A549 (cell line): Measurements from ENCODE around the gene IMPG1. TPM values are rescaled to one million over a fixed set of nuclear protein-coding genes. Genes with fewer than 3 reads are reported as not detected.

Experiments used
- ATAC-seq, 2 experiments: fragments of 200-7000 bp in 1 of 2; fragments of >200 bp in 1 of 2; cut with Nextera tagmentation in 1 of 2; cut with Tn5 transposase in 1 of 2; 3 replicates each; pipeline versions ENCODE4 v1.8.0 to v1.9.1; 2018 to 2020; ENCODE audit warnings: mild to moderate bottlenecking in 1 of 2, moderate library complexity in 1 of 2
- CTCF ChIA-PET: fragments of 300-600 bp; sonication (Branson Sonifier 250); formaldehyde crosslinking; extraction: SDS; loops from one replicate; lab custom pipeline; 2021; ENCODE audit warnings: antibody characterized with exemption, inconsistent platforms; lab: Yijun Ruan, JAX
- POLR2A ChIA-PET: fragments of 350-600 bp; formaldehyde crosslinking; extraction: SDS; loops from one replicate; lab custom pipeline; 2021; ENCODE audit warnings: antibody characterized with exemption, inconsistent platforms; lab: Yijun Ruan, JAX
- DNase-seq, 2 experiments: peaks; one replicate each; pipeline versions ENCODE4 v3.0.0 to v3.0.0-alpha.2; 2011 to 2016; ENCODE audit warnings: low read depth in 1 of 2, low spot score in 1 of 2
- FAIRE-seq: peaks from 2 replicates; lab custom pipeline; 2011; peaks lifted over from hg19 to GRCh38; lab: Jason Lieb, UNC
- H3K27ac ChIP-seq, 2 experiments: fragments of >200 bp; sonication (Bioruptor Twin); formaldehyde crosslinking; 3 replicates each; pipeline ENCODE4 v1.5.1; 2016 to 2017
- H3K4me1 ChIP-seq: fragments of >200 bp; sonication (Bioruptor Twin); formaldehyde crosslinking; 3 replicates; pipeline ENCODE4 v1.6.1; 2016
- H3K4me2 ChIP-seq: fragments of >200 bp; sonication (Bioruptor Twin); formaldehyde crosslinking; 3 replicates; pipeline ENCODE4 v1.6.1; 2016
- H3K4me3 ChIP-seq: fragments of >200 bp; sonication (Bioruptor Twin); formaldehyde crosslinking; 3 replicates; pipeline ENCODE4 v1.5.1; 2016
- H3K9me3 ChIP-seq: fragments of >200 bp; sonication (Bioruptor Twin); formaldehyde crosslinking; 3 replicates; pipeline ENCODE4 v1.6.1; 2016
- ATOH8 ChIP-seq: fragments of 250-450 bp; sonication (Bioruptor Pico); IDR thresholded peaks from 2 replicates; pipeline ENCODE4 v1.5.0; 2020; ENCODE audit warnings: low read depth, mild to moderate bottlenecking, moderate library complexity
- BHLHE40 ChIP-seq: IDR thresholded peaks from 2 replicates; pipeline ENCODE4 v1.6.1; 2012; ENCODE audit warnings: low read depth, low read length, inconsistent platforms
- CBX8 ChIP-seq: fragments of 200-600 bp; sonication (generic); IDR thresholded peaks from 2 replicates; pipeline ENCODE4 v1.6.1; 2016
- CEBPB ChIP-seq, 2 experiments: fragments of >200 bp in 1 of 2; sonication (Bioruptor Twin) in 1 of 2; formaldehyde crosslinking in 1 of 2; IDR thresholded peaks; 2 replicates each; pipeline ENCODE4 v1.6.1; 2012 to 2016
- CTCF ChIP-seq: fragments of >200 bp; sonication (Bioruptor Twin); formaldehyde crosslinking; IDR thresholded peaks from 3 replicates; pipeline ENCODE4 v1.5.1; 2016
- E2F6 ChIP-seq: IDR thresholded peaks from 2 replicates; pipeline ENCODE4 v1.6.1; 2012; ENCODE audit warnings: low read depth, borderline replicate concordance
- EHF ChIP-seq: fragments of 250-450 bp; sonication (Bioruptor Pico); IDR thresholded peaks from 2 replicates; pipeline ENCODE4 v1.5.0; 2020; ENCODE audit warnings: mild to moderate bottlenecking
- EHMT2 ChIP-seq: fragments of 200-600 bp; sonication (generic); IDR thresholded peaks from 2 replicates; pipeline ENCODE4 v1.6.1; 2016; ENCODE audit warnings: antibody characterized with exemption, low read depth, mild to moderate bottlenecking, moderate library complexity
- FOSB ChIP-seq: fragments of 250-450 bp; sonication (Bioruptor Pico); IDR thresholded peaks from 2 replicates; pipeline ENCODE4 v1.5.0; 2020; ENCODE audit warnings: mild to moderate bottlenecking, moderate library complexity
- GATA3 ChIP-seq: IDR thresholded peaks from 2 replicates; pipeline ENCODE4 v1.6.1; 2012; ENCODE audit warnings: borderline replicate concordance
- HEYL ChIP-seq: fragments of 250-450 bp; sonication (Bioruptor Pico); IDR thresholded peaks from 2 replicates; pipeline ENCODE4 v1.8.0; 2021; ENCODE audit warnings: mild to moderate bottlenecking, moderate library complexity
- HMGXB4 ChIP-seq: fragments of 250-450 bp; sonication (Bioruptor Pico); IDR thresholded peaks from 2 replicates; pipeline ENCODE4 v1.5.0; 2021; ENCODE audit warnings: mild to moderate bottlenecking, moderate library complexity, borderline replicate concordance
- HOXB5 ChIP-seq: fragments of 250-450 bp; sonication (Bioruptor Pico); IDR thresholded peaks from 2 replicates; pipeline ENCODE4 v1.5.0; 2020; ENCODE audit warnings: mild to moderate bottlenecking, moderate library complexity
- MAFK ChIP-seq: fragments of 450-650 bp; IDR thresholded peaks from 2 replicates; pipeline ENCODE4 v1.6.1; 2014; ENCODE audit not compliant: partially characterized antibody
- MAX ChIP-seq: IDR thresholded peaks from 2 replicates; pipeline ENCODE4 v1.6.1; 2012
- NPAS2 ChIP-seq: fragments of 250-450 bp; sonication (Bioruptor Pico); IDR thresholded peaks from 2 replicates; pipeline ENCODE4 v1.8.0; 2022; ENCODE audit warnings: mild to moderate bottlenecking, moderate library complexity, borderline replicate concordance
- PHF8 ChIP-seq: fragments of 200-600 bp; sonication (generic); IDR thresholded peaks from 2 replicates; pipeline ENCODE4 v1.6.1; 2016; ENCODE audit warnings: low read depth, mild to moderate bottlenecking, antibody characterized with exemption, moderate library complexity, borderline replicate concordance
- REST ChIP-seq: fragments of 200-600 bp; sonication (generic); IDR thresholded peaks from 2 replicates; pipeline ENCODE4 v1.6.1; 2016; ENCODE audit warnings: antibody characterized with exemption, mild to moderate bottlenecking, moderate library complexity
- RNF2 ChIP-seq: fragments of 200-600 bp; sonication (generic); IDR thresholded peaks from 2 replicates; pipeline ENCODE4 v1.6.1; 2016; ENCODE audit warnings: low read depth, mild to moderate bottlenecking, antibody characterized with exemption, moderate library complexity, borderline replicate concordance
- SMC3 ChIP-seq: fragments of >200 bp; sonication (Bioruptor Twin); formaldehyde crosslinking; IDR thresholded peaks from 3 replicates; pipeline ENCODE4 v1.6.1; 2018; ENCODE audit warnings: inconsistent platforms
- SREBF2 ChIP-seq: fragments of 450-650 bp; IDR thresholded peaks from 2 replicates; pipeline ENCODE4 v1.6.1; 2014; ENCODE audit warnings: mild to moderate bottlenecking, moderate library complexity
- TFCP2L1 ChIP-seq: fragments of 250-450 bp; sonication (Bioruptor Pico); IDR thresholded peaks from 2 replicates; pipeline ENCODE4 v1.5.0; 2021; ENCODE audit warnings: mild to moderate bottlenecking
- USF2 ChIP-seq: fragments of 450-650 bp; IDR thresholded peaks from 2 replicates; pipeline ENCODE4 v1.6.1; 2014; ENCODE audit warnings: antibody characterized with exemption
- ZSCAN20 ChIP-seq: fragments of 250-450 bp; sonication (Bioruptor Pico); IDR thresholded peaks from 2 replicates; pipeline ENCODE4 v1.8.0; 2022; ENCODE audit warnings: mild to moderate bottlenecking, moderate library complexity
- WGBS: methylation state at CpG from one replicate; pipeline ENCODE4 v1.1.6; 2017; ENCODE audit errors: missing lambda C conversion rate; 5-methylcytosine and 5-hydroxymethylcytosine counted together
- polyA plus RNA-seq, 4 experiments: library from polyadenylated mRNA; depleted of rRNA in 3 of 4; stranded (reverse); fragments of >200 nt; fragmentation: RNase III in 1 of 4; extraction: RNeasy Plus Mini Kit Qiagen cat#74134 plus additional on column Dnase treatment in 1 of 4; gene quantifications; 2 replicates in 3 of 4; 3 replicates in 1 of 4; pipeline ENCODE4 v1.2.3, GENCODE V29; 2011 to 2017

IMPG1 gene
- polyA plus RNA-seq, 2 of the 4 experiments (the other 2 are of a cell fraction), result not detected

GRCh38 chr6:75968143-75968542 is 104.3 kb downstream of the IMPG1 start:
- FAIRE-seq, result no peak

GRCh38 chr6:75963569-75963968 is 108.9 kb downstream of the IMPG1 start:
- Histone ChIP-seq H3K9me3 (no peaks in the 10 kb centered on the region), H3K4me1 (no peaks in the 10 kb centered on the region), H3K4me2 (no peak overlapping the region), H3K27ac (no peak overlapping the region), H3K4me3 (no peak overlapping the region)
- ChIA-PET POLR2A (no interaction called here), CTCF (no interaction called here)
- ATAC-seq, result no peak
- TF ChIP-seq USF2 (no peak), EHMT2 (no peak), TFCP2L1 (CRISPR knock-in tag) (no peak), CBX8 (no peak), GATA3 (no peak), HEYL (CRISPR knock-in tag) (no peak), MAX (no peak), HOXB5 (CRISPR knock-in tag) (no peak), ATOH8 (CRISPR knock-in tag) (no peak), RNF2 (no peak), ZSCAN20 (CRISPR knock-in tag) (no peak), FOSB (no peak), PHF8 (no peak), SMC3 (no peak), CEBPB (IDR thresholded peaks at IDR 0.05) (no peak), REST (no peak), CTCF (no peak), NPAS2 (CRISPR knock-in tag) (no peak), MAFK (no peak), BHLHE40 (no peak)
- WGBS, result 55% methylated on average over 1 of the region's 1 CpG
- DNase-seq, result no peak
- no peak for FAIRE-seq

More at GRCh38 chr6:75968143-75968542, 104.3 kb downstream of the IMPG1 start:
- TF ChIP-seq E2F6 (no peak), EHF (no peak), SREBF2 (no peak), HMGXB4 (CRISPR knock-in tag) (no peak)
- ATAC-seq, result no peak
- H3K4me3 ChIP-seq, result no peak overlapping the region
- H3K4me1 ChIP-seq, result no peaks in the 10 kb centered on the region
- no peak overlapping the region for H3K4me2 ChIP-seq
- H3K27ac ChIP-seq, result no peak overlapping the region
- no peak for DNase-seq
- ChIA-PET CTCF (no interaction called here), POLR2A (no interaction called here)
- H3K9me3 ChIP-seq, result no peaks in the 10 kb centered on the region
